Cortex of kidney (tissue), 1 donor: ENCODE data around the gene CLCN2.

Experiments used
- DNase-seq: peaks from one replicate; lab custom pipeline; 2025; lab: John Stamatoyannopoulos, UW

Gene CLCN2

DNA sequence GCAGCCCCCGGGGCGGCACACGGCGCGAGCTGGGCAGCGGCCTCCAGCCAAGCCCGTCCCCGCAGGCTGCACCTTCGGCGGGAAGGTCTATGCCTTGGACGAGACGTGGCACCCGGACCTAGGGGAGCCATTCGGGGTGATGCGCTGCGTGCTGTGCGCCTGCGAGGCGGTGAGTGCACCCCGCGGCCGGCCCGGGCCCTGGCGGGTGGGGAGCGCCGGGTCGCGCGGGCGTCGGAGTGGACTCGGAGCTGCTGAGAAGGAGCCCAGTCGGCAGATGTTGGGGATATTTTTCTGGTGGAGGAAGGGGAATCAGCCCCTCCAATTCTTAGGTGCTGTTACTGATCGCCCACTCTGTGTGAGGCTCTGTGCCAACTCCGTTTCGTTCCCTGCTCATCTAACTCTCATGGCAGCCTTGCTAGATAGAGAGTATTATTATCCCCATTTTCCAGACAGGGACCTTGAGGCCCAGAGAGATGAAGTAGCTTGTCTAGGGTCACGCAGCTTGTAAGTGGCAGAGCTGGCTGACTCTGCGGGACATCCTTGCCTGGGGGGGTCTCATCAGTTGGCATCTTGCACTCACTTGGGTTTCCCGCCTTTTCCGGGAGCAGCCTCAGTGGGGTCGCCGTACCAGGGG is 19.3 kb upstream of the CLCN2 start:
- no peak for DNase-seq

DNA sequence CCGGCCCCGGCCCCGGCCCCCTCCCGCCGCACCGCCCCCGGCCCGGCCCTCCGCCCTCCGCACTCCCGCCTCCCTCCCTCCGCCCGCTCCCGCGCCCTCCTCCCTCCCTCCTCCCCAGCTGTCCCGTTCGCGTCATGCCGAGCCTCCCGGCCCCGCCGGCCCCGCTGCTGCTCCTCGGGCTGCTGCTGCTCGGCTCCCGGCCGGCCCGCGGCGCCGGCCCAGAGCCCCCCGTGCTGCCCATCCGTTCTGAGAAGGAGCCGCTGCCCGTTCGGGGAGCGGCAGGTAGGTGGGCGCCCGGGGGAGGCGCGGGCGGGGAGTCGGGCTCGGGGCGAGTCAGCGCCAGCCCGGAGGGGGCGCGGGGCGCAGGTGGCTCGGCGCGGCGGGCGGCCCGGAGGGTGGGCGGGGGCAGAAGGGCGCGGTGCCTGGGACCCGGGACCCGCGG is 18.8 kb upstream of the CLCN2 start:
- no peak for DNase-seq

DNA sequence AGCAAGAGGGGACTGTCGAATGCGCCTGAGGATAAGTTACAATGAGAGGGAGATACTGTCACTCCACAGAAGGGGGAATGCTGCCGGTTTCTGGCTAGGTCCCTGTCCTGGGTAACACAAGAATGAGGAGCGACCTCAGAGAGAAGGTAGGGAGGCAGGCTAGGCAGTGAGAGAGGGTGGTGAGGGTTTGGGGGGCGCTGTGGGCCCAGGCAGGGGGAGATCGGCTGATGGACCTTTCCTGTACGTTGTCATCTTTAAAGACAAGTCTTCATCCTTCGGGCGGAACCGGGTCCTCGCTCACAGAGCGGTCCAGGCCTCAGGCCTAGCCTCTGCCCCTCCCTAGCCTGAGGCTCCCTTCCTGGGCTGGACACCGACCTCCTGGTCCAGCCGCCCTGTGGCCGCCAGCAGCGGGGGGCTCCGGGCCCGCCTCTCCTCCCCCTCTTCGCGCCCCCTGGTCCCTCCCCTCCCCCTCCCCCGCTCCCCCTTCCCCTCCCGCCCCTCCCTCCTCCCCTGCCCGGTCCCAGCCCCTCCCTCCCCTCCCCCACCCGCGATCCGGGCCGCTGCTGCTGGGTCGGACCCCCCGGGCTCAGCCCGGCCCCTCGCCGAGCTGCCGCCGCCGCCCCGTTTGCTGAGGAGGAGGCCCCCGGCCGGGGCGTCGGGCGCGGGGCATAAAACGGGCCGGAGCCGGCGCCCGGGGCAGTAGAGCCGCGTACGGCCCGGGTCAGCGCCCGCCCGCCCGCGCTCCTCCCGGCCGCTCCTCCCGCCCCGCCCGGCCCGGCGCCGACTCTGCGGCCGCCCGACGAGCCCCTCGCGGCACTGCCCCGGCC is 18.2 kb upstream of the CLCN2 start, which contains the start of gene CHRD:
Gene CHRD (plus strand): TSS at position 697 of the 827 bp plus-strand sequence. CDS start 265 bp downstream, outside the sequence.
- DNase-seq: no peak

DNA sequence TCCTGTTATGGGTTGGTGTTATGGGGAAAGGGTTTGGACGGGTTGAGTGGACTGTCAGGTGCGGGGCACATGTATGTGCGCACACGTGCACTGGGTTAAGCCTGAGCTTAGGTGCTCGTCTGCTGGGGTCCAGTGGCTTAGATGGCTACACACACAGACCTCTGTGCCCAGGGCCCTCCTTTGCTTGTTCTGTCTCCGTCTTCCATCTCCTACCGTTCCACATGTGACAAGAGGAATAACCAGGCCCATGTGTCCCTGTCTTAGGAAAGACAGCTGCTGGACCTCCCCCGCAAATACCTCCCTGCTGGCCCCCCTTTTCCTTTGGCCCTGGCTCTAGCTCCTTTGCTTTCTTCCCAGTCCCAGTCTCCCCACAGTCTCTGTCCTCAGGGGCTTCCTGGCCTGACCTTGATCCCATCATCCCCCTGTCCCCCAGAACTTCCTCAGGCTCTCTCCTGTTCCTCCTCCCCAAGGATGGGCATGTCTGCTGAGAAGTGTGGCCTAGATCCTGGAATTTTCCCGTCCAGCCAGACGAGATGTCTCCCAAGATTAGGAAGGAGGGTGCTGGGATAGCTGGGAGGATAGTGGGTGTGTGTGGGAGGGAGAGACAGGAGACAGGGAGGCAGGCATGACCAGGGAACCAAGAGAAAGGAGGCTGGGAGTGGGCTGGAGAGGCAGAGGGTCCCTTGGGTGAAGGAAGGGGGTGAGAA is 17.4 kb upstream of the CLCN2 start:
- no peak for DNase-seq

DNA sequence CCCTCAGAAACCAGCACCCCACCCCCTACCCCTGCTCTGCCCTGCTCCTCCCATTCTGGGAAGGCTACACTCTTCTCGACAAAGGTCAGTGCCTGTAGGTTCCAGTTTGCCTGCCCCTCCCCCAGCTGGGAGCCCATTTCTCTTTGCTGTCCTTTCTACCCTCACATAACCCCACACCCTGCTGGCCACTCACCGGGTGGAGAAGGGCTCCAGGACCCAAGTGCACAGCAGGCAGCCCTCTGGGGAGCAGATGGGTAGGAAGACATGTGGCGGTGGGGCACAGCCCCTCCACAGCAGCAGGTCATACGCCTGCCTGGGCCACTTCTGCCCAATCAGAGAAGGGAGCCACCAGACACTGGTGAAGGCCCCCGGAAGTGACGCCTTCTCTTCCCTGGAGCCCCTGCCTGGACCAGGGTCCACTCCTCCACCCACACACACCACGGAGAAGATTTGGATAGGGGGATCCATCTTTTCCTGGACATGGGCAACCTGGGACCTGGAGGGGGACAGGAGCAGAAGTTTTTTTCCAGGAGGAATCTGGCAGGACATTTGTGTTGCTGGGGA is 16.6 kb upstream of the CLCN2 start, which contains the start of gene THPO:
Gene THPO (minus strand): TSS at position 326 of the 564 bp plus-strand sequence. CDS start 1,948 bp downstream, outside the sequence.
- no peak for DNase-seq

DNA sequence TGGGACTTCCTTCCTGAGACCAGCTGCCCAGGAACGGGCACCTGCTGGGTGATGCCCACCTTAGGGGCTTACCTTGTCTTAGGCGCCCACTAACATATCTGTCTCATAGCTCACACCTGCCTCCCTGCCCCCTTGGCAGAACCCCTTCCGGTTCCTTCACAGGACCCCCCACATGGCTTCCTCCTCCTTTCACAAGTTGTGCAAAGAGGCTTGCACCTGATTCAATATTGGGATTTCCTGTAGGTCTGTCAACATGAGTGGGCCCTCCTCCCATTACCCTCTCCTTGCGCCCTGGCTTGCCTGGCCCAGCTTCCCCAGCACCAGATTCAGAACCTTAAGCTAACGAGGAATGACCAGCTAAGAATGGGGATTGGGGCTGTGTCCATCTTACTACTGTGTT is 16.0 kb upstream of the CLCN2 start:
- no peak for DNase-seq

DNA sequence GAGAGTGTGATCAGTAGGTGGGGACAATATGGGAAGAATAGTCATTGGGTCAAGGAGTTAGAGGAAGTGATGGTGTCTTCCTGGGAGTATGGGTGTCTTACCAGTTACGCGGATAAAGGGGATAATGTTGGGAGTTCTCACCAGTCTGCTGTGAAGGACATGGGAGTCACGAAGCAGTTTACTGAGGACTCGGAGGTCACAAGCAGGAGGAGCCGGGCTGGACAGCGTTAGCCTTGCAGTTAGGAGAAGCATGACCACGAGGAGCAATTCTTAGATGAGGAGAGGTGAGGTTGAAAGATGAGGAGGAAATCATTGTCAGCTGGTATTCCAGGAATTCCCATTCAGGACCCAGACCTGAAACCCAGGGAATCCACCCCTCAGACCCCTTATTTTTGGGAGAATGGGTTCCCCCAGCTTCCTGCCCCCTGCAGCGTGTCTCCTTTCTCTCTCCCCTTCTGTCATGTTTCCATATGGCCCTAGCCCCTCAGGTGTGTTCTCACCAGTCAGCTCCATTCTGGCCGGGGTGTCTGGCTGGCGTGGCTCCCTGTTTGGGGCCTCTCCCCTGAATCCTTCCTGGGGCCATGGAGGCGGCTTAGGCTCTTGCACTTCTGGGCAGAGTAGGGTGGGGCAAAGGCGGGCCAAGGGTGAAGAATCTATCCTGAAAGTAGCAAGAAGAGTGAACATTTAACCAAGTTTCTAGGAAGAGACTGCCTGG is 14.5 kb upstream of the CLCN2 start:
- no peak for DNase-seq

DNA sequence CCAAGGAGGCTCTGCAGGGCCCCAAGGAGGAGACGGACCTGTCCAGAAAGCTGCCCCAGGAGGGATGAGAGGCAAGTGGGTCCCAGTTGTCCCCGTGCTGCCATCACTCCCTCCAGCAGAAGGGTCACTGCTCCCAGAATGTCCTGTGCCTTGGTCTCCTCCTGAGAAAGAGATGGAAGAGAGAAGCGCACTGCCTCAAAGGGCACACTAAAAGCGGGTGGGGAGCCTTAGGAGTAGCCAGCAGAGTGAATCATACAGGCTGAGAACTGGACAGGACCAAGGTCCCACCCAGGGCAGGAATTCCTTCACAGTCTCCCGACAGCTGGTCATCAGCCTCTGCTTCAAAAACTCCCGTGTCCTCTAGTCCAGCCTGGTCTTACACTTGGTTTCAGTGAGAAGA is 12.0 kb upstream of the CLCN2 start:
- no peak for DNase-seq

DNA sequence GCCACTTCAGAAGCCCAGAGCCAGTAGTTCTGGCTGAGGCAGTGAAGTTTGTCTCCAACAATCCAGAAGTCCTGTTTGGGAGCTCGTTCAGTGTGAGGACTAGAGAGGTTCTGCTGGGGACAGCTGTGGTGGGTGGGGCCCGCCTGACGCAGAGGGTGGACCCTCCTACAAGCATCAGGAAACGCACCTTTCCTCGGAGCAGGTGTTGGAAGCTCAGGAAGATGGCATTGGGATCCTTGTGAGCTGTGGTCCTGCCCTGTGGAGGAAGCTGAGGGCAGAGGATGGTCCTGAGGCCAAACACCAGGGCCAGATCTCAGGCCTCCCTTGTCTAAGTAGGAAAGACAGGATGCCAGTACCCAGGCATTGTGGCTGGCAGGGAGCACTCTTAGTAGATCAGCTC is 11.5 kb upstream of the CLCN2 start:
- DNase-seq: no peak

DNA sequence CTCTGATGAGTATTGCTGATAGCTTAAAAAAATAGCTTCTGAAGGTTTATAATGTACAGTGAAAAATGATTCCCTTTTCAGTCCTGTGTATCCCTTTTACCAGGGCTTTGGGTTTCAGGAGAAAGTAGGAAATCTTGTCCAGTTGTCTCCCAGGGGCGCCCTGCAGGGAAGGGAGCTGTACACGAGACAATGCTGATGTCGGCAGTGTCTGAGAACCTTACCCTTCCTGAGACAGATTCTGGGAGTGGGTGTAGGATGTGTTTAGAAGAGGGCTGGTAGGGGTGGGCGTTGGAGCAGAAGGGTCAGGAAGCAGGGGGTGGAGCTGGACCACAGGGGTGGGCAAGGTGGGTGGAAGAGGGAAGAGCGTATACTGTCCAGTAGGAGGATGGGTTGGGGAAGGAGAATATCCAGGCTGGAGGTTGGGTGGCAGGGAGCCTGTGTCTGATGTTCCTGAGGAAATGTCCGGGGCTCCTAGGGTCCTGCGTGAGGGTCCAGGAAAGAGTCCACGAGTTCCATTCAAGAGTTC is 11.0 kb upstream of the CLCN2 start:
- no peak for DNase-seq

DNA sequence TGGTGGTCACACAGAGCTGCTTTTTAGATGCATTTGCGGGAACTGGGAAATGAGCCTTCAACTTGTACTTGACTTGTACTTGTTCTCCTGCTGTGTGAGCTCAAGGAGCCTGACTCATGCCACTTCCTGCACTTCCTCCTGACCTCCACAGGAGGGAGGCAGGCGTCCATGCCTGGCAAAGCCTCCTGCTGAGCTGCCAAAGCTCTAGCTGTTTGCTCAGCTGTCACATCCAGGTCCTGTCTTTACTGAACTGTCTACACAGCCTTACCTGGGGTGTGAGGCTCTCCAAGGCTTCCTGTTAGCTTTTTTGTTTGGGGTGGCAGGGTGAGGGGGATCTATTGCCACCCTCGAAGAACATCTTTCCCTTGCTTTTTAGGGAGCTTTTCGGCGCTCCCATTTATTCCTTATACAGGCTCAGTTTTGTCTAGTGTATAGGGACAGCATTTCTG is 10.2 kb upstream of the CLCN2 start:
- DNase-seq: no peak

DNA sequence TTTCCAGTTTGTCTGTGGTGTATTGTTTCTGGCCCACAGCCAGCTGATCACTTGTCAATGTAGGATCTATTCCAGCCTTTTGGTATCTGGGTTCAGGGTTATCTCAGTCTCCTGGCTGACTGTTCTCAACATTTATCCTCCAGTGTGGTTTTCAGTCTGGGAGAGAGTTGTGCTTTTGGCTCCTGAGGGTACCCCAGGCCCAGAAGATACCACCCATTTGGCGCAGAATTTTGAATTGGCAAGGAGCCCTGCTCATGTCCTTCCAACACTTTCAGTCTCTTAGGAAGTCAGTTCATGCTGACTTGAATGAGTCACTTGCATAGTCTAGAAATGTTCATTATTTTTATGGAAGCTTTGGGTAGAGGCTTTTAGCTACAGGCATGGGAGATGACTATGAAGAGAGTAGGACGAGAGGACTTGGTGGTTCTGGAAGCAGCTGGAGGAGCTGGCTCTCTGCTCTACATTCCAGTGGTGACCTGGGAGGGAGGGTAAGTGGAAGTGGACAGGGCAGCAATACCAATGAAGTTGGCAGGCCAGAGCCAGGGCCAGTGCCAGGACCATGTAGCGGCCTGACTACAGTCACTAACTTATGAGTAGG is 7.3 kb upstream of the CLCN2 start:
- DNase-seq: no peak

DNA sequence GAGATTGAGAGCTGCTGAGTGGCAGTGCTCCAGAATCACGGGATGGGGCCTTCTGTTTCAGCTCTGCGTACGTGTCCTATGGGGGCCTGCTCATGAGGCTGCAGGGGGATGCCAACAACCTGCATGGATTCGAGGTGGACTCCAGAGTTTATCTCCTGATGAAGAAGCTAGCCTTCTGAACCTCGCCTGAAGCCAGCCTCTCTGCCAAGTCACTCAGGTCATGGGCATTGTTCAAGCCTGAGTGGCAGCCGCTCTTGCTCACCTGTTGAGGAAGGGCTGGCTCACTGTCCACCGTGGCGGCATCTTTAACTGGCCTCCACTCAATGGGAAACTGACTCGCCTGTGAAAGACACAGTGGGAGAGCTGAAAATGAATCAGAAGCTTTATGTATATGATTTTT is 6.7 kb upstream of the CLCN2 start:
- no peak for DNase-seq

DNA sequence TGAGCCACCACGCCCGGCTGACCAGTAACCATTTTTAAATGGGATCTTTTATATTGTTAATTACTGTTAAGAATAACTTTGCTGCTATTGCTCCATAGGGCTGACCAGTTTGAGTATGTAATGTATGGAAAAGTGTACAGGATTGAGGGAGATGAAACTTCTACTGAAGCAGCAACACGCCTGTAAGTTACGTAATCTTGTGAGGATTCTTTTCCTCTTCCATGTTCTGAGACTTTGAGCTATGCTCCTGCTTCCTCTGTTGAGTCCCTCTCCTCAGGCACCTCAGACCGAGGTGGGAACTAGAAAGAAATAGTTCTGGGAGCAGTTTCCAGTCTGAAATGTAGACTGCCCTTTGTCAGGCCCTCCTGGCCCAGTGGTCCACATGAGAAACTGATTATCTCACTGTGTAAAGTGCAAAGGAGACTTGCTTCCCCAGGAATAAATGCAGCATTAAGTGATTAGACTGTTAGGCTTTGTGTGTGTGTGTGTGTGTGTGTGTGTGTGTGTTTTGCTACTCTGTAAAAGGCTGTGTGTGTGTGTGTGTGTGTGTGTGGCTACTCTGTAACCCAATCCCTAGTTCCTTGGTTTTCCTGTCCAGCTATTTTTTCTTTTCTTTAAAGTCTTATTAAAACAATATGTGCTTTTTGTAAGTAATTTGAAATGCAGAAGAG is 5.3 kb upstream of the CLCN2 start:
- DNase-seq: no peak

DNA sequence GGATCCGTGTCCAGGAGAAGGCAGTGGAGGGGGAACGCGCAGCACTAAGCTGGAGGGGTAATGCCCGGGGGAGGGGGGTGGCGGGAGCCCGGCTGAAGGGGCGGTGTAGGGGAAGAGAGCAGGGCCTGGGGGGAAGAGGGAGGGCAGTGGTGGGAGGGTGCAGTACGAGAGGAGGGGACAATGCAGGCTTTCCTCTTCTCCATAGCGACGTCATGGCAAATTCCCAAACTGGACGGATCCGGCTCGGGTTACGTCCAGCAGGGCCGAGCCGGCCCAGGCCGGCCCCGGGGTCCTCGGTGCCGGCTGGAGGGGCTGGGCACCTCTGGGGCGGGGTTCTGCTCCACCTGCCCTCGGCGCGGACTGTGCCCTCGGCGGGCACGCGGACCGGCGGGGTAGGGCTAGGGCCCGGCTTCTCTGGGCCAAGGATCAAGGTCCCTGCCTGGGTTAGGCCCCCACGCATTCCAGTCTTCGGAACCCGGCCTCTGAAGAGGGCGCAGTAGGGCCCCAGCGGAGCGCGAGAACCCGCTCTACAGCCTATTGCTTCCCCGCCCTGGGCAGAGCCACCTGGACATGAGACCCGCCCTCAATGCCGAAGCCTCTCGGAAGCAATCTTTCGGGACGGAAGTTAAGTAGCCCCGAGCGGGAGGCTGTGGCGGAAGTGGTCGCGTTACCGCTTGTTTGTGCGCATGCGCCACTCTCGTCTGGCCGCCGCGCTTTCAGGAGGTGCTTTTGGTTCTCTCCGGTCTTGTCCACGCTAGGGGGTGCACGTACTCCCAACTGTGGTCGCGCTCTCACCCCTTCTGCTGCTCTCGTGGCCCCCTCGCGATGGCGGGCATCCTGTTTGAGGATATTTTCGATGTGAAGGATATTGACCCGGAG is 1.5 kb upstream of the CLCN2 start:
- peak; percentile 96 for DNase-seq

DNA sequence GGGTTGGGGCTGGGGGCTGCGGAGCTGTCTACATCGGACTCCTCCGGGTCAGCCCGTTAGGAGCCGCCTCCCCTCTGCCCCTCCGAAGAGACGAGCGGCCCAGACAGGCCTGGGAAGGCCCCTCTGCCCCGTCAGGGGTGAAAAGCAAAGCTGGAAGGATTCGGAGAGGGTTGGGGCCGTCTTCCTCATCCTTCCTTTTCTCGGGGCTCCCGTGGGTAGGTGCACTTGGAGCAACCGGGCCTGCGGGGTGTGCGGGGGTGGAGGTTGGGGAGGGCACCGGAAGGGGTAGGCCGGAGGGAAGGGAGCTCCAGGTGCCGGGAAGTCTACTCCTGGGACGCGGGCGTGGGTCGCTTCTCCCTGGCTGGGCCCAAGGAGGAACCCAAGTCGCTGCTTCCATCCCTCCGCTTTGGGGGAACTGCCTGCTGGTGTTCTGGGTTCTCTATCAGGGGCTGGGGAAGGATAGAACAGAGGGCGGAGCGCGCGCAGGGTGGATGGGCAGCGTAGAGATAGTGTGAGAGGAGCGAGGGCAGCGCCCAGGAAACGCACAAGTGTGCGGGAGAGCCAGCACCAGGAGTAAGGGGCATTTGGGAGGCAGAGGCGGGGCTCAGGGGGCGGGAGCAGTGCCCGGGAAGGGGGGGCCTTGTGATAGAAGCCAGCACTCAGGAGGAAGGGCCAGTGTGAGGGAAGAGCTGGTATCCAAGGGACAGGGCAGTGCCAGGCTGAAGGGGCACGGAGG is 695 bp upstream of the CLCN2 start:
- no peak for DNase-seq

DNA sequence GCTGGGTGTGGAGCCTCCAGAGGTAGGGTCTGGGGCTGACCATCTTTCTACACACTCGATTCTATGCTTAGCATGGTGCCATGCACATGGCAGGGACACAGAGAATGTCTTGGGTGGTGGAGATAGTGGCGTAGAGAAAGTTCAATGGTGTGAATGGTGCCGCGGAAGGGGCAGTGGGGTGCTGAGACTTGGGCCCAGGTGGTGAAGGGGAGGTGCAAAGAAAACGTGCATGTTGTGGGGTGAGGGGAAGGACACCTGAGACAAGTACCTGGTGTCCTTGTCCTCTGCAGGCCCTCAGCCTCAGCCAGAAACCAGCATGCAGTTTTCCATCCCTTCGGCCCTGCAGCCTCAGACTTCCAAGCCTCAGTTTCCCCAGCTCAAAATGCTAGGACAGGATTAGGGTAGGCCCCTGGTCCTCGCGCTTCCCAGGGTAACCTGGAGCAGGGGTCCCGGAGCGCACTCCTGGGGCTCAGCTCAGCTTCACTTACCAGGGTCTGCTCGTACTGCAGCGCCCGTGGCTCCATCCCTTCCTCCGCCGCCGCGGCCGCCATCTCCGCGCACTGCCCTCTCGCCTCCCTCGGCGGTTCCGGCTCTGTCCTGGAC is 375 bp downstream of the CLCN2 start:
- DNase-seq: no peak
